SK-N-SH treated with all-trans-retinoic acid at 6 μM for 48 hours (cell line): Measurements from ENCODE around the gene IQCC.

Experiments used
- ATAC-seq: fragments of 200-7000 bp; cut with Tn5 transposase; 3 replicates; pipeline ENCODE4 v1.9.1; 2020; ENCODE audit warnings: mild to moderate bottlenecking, moderate library complexity
- ARNTL ChIP-seq: fragments of 450-650 bp; formaldehyde crosslinking; IDR thresholded peaks from 2 replicates; pipeline ENCODE4 v1.5.0; 2020; ENCODE audit warnings: low read depth, mild to moderate bottlenecking, moderate library complexity, borderline replicate concordance
- BACH2 ChIP-seq: fragments of 250-450 bp; sonication (Bioruptor Pico); IDR thresholded peaks from 2 replicates; pipeline ENCODE4 v1.9.0; 2021; ENCODE audit warnings: mild to moderate bottlenecking, borderline replicate concordance
- CSDC2 ChIP-seq: fragments of 250-450 bp; sonication (Bioruptor Pico); IDR thresholded peaks from 2 replicates; pipeline ENCODE4 v1.5.0; 2020; ENCODE audit warnings: mild to moderate bottlenecking, moderate library complexity
- ESRRG ChIP-seq: fragments of 250-450 bp; sonication (Bioruptor Pico); IDR thresholded peaks from 2 replicates; pipeline ENCODE4 v1.6.1; 2021; ENCODE audit warnings: mild to moderate bottlenecking
- PPARA ChIP-seq: fragments of 250-450 bp; sonication (Bioruptor Pico); IDR thresholded peaks from 2 replicates; pipeline ENCODE4 v1.5.0; 2020; ENCODE audit warnings: mild to moderate bottlenecking, borderline replicate concordance
- RARB ChIP-seq: fragments of 250-450 bp; sonication (Bioruptor Pico); IDR thresholded peaks from 2 replicates; pipeline ENCODE4 v1.8.0; 2021; ENCODE audit warnings: mild to moderate bottlenecking, moderate library complexity
- SNAI2 ChIP-seq: fragments of 250-450 bp; sonication (Bioruptor Pico); IDR thresholded peaks from 2 replicates; pipeline ENCODE4 v1.5.0; 2020; ENCODE audit warnings: mild to moderate bottlenecking, moderate library complexity
- TCF4 ChIP-seq: fragments of 250-450 bp; sonication (Bioruptor Pico); IDR thresholded peaks from 2 replicates; pipeline ENCODE4 v1.8.0; 2021; ENCODE audit warnings: mild to moderate bottlenecking, moderate library complexity, borderline replicate concordance
- ZFP30 ChIP-seq: fragments of 450-650 bp; formaldehyde crosslinking; IDR thresholded peaks from 2 replicates; pipeline ENCODE4 v1.5.0; 2022; ENCODE audit warnings: mild to moderate bottlenecking, moderate library complexity
- ZNF565 ChIP-seq: fragments of 450-650 bp; formaldehyde crosslinking; conservative IDR thresholded peaks from 2 replicates; pipeline ENCODE4 v1.5.0; 2020; ENCODE audit warnings: low read depth, mild to moderate bottlenecking, moderate library complexity
- ZNF70 ChIP-seq: fragments of 450-650 bp; formaldehyde crosslinking; IDR thresholded peaks from 2 replicates; pipeline ENCODE4 v1.5.0; 2020; ENCODE audit warnings: mild to moderate bottlenecking, moderate library complexity
- ZNF8 ChIP-seq: fragments of 450-650 bp; formaldehyde crosslinking; IDR thresholded peaks from 2 replicates; pipeline ENCODE4 v1.5.0; 2020; ENCODE audit warnings: mild to moderate bottlenecking, moderate library complexity
- TF ChIP-seq, protein P1 (sequence below): fragments of 250-450 bp; sonication (Bioruptor Pico); IDR thresholded peaks from 2 replicates; pipeline ENCODE4 v1.5.1; 2020; ENCODE audit warnings: low read depth, mild to moderate bottlenecking, moderate library complexity
- TF ChIP-seq, protein P2 (sequence below): fragments of 250-450 bp; sonication (Bioruptor Pico); IDR thresholded peaks from 2 replicates; pipeline ENCODE4 v1.8.0; 2021; ENCODE audit warnings: low read depth, mild to moderate bottlenecking, moderate library complexity, borderline replicate concordance
- TF ChIP-seq, protein P3 (sequence below): fragments of 250-450 bp; sonication (Bioruptor Pico); IDR thresholded peaks from 2 replicates; pipeline ENCODE4 v1.5.1; 2021; ENCODE audit warnings: mild to moderate bottlenecking, moderate library complexity

IQCC gene

DNA sequence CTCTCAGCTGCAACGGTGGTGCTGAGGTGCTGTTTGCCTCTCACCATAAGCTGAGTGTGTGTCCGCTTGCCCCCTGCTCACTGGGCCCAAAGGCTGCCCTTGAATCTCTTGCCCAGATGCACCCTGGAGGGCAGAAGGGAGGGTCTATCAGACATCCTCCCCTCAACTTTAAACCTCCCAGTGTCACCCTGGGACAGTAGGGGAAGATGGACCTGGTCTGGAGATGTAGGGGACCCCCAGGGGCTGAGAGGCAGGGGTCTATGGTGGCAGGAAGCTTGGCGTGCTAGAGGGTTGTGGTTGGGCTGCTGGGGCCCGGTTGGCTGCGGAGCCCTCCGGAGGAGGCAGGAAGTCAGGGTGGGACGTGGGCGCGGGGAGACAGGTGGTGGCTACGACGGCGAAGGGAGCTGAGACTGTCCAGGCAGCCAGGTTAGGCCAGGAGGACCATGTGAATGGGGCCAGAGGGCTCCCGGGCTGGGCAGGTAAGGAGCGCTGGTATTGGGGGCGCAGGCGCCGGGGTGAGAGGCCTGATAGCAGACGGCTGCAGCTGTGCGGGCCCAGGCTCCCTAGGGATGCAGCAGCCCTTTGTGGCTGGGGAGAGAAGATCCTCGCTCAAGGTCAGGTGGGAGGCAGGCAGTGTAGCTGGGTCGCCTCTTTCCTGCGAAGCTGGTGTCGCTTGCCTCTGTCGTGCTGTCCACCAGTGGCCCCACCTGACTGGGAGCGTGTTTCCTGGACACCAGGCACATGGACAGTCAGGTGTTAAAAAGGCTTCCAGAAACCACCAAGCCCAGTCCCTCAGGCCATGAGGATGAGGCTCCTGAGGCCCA, 45.6 kb downstream of the IQCC start, which contains the start of gene LCK (continued):
- TF ChIP-seq, protein P1, sequence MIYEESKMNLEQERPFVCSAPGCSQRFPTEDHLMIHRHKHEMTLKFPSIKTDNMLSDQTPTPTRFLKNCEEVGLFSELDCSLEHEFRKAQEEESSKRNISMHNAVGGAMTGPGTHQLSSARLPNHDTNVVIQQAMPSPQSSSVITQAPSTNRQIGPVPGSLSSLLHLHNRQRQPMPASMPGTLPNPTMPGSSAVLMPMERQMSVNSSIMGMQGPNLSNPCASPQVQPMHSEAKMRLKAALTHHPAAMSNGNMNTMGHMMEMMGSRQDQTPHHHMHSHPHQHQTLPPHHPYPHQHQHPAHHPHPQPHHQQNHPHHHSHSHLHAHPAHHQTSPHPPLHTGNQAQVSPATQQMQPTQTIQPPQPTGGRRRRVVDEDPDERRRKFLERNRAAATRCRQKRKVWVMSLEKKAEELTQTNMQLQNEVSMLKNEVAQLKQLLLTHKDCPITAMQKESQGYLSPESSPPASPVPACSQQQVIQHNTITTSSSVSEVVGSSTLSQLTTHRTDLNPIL (CRISPR knock-in tag), result no peak
- no peak for TF ChIP-seq TCF4 (CRISPR knock-in tag)
- TF ChIP-seq, protein P2, sequence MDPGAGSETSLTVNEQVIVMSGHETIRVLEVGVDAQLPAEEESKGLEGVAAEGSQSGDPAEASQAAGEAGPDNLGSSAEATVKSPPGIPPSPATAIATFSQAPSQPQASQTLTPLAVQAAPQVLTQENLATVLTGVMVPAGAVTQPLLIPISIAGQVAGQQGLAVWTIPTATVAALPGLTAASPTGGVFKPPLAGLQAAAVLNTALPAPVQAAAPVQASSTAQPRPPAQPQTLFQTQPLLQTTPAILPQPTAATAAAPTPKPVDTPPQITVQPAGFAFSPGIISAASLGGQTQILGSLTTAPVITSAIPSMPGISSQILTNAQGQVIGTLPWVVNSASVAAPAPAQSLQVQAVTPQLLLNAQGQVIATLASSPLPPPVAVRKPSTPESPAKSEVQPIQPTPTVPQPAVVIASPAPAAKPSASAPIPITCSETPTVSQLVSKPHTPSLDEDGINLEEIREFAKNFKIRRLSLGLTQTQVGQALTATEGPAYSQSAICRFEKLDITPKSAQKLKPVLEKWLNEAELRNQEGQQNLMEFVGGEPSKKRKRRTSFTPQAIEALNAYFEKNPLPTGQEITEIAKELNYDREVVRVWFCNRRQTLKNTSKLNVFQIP, result no peak
- TF ChIP-seq ESRRG, result no peak
- no peak for TF ChIP-seq SNAI2 (CRISPR knock-in tag)
- TF ChIP-seq ARNTL (CRISPR knock-in tag), result no peak
- TF ChIP-seq PPARA, result no peak
- no peak for TF ChIP-seq CSDC2 (CRISPR knock-in tag)
- TF ChIP-seq ZNF8 (CRISPR knock-in tag), result no peak
- no peak for TF ChIP-seq ZNF70 (CRISPR knock-in tag)
- TF ChIP-seq RARB, result no peak
- no peak for TF ChIP-seq ZFP30
- TF ChIP-seq ZNF565 (CRISPR knock-in tag), result no peak

DNA sequence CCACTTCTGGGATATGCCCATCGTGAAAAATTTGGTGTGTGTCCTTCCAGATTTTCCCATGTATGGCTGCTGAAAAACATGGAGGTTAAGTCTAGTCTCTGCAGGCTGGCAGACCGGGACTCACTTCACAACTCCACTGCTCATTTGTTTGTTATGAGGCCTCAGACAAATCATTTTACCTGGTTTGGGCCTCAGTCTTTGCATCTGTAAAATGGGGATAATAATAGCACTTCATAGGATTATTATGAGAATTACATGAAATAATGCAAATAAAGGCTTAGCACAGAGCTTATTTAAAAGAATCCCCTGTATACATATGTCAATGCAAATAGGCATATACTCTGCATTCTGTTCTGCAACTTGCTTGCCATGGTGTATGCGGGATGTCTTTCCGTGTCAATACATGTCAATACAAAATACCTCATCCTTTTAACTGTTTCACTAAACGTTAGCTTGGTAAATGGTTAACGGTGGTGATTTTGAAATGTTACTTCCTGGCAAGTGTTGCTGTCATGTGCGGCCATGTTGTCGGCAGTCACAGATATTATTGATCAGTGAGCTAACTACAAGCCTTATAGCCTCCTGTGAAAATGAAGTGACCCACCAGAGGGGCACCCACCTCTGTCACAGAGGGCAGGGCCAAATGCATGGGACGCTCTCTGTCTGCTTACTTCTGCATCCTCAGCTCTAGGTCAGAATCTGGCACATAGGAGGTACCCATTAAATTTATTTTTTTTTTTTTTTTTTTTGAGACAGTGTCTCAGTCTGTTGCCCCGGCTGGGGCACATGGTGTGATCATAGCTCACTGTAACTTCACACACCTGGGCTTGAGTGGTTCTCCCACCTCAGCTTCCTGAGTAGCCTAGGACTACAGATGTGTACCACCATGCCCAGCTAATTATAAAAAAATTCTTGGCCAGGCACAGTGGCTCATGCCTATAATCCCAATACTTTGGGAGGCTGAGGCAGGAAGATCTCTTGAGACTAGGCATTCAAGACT, 49.9 kb downstream of the IQCC start:
- TF ChIP-seq SNAI2 (CRISPR knock-in tag), result no peak
- no peak for ATAC-seq

DNA sequence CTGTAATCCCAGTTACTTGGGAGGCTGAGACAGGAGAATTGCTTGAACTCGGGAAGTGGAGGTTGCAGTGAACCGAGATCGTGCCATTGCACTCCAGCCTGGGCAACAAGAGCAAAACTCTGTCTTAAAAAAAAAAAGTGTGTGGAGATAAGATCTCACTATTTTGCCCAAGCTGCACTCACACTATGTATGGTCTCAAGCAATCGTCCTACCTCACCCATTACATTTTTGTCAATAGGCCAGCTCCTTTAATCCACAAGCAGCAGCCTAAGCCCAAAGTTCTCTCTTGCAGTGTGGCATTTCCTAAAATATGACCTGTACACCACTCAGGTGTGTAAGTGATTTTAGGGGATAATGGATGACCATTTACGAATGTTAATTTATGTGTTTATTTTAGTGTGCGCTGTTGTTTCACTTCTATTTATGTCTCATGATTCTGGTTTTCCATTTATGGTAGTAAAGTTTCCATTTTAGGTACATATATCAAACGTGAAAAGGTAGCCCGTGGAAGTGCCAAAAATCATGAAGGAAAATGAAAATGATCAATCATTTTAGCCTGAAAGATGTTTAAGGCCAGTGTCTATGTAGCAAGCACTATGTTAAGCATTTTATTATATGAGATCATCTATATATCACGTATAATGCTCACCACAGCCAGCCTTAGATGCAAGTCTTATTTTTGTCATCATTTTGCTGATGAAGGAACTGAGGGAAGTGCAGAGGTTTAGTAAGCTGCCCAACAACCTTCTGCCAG, 51.2 kb downstream of the IQCC start:
- TF ChIP-seq RARB (no peak), ZNF8 (CRISPR knock-in tag) (no peak), BACH2 (CRISPR knock-in tag) (no peak), CSDC2 (CRISPR knock-in tag) (no peak)
- no peak for ATAC-seq

DNA sequence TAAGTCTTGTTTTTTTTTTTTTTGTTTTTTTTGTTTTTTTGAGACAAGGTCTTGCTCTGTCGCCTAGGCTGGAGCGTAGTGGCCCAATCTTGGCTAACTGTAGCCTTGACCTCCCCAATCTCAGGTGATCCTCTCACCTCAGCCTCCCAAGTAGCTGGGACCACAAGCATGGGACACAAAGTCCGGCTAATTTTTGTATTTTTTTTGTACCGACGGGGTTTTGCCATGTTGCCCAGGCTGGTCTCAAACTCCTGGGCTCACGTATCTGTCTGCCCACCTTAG, 51.7 kb downstream of the IQCC start:
- TF ChIP-seq ZNF8 (CRISPR knock-in tag) (no peak), BACH2 (CRISPR knock-in tag) (no peak), ARNTL (CRISPR knock-in tag) (no peak), ZNF70 (CRISPR knock-in tag) (no peak)
- TF ChIP-seq, protein P3, sequence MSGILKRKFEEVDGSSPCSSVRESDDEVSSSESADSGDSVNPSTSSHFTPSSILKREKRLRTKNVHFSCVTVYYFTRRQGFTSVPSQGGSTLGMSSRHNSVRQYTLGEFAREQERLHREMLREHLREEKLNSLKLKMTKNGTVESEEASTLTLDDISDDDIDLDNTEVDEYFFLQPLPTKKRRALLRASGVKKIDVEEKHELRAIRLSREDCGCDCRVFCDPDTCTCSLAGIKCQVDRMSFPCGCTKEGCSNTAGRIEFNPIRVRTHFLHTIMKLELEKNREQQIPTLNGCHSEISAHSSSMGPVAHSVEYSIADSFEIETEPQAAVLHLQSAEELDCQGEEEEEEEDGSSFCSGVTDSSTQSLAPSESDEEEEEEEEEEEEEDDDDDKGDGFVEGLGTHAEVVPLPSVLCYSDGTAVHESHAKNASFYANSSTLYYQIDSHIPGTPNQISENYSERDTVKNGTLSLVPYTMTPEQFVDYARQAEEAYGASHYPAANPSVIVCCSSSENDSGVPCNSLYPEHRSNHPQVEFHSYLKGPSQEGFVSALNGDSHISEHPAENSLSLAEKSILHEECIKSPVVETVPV, result no peak
- TF ChIP-seq, all 23 proteins: peak for 0
- ATAC-seq, result no peak
